COLO668 (cell line): Measurements from ENCODE around the gene NOD2.

ENCODE experiments used
- DNase-seq: peaks from one replicate; lab custom pipeline; 2025; ENCODE audit not compliant: unreplicated experiment; lab: John Stamatoyannopoulos, UW

Gene NOD2

DNA sequence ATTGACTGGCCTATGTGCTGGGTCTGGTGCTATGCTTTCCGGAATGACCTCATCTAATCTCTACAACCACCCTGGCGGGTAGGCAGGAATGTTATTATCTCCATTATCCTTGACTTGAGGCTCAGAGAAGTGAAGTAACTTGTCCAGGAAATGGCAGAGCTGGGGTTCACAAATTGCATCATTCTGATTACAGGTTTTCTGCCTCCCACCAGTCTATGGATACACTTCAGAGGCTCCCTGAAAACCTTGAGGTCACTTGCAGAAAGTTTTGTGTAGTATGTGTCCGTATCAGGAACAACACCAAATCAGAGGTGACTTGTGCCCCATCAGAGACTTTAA is 19.1 kb downstream of the NOD2 start:
- DNase-seq, result no peak

DNA sequence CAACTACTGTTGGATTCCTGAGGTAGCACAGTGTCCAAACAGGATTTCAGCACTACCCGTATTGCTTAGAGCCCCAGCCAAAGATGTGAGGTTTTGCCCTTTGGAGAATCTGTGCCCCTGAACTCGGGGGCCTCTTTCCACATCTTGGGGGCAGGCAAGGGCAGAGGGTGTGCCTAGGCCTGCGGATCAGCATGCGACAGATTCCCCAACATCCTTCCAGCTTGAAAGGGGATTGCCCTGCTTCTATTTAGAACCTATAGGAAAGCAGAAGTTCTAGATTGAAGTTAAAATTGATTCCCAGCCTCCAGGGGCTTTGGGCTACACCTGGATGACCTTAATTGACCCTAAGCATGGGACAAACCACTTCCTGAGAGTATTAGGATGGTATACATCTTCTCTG is 19.6 kb downstream of the NOD2 start:
- DNase-seq, result no peak

DNA sequence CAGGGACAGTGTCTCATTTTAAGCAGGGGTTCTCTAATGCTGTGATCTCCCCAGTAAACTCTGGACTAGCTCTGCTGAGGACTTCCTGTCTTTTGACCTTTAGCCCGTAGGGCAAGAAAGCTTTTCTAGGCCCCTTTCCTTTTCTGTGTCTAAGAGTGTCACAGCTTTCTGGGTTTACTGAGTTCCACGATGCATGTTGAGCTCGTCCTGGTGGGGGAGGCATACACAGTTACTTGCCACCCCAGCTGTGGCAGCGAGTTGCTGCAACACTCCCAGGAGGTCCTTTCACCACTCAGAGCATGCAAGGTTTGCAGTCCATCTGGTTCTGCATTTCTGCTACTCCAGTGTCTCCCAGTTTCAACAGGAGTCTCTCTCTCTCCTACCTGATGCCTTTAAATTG is 23.7 kb downstream of the NOD2 start:
- DNase-seq, result no peak

DNA sequence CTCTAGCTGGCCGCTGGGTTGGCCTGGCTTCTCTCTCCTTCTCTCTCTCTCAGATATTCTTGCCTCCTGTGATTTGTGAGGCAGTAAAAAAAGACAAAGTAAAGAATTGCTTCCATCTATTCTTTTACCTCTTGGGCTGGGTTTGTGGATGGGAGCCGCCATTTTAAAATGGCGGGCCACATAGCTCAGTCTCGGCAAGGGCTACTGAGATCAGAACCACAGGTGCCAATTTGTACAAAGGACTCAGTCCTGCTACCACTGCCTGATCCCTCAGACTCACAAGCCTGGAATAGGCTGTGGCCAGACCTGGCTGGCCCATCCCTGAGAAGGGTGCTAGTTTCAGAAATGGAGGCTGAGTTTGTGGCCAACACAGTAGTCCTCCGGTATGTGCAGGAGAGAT is 24.1 kb downstream of the NOD2 start:
- no peak for DNase-seq

DNA sequence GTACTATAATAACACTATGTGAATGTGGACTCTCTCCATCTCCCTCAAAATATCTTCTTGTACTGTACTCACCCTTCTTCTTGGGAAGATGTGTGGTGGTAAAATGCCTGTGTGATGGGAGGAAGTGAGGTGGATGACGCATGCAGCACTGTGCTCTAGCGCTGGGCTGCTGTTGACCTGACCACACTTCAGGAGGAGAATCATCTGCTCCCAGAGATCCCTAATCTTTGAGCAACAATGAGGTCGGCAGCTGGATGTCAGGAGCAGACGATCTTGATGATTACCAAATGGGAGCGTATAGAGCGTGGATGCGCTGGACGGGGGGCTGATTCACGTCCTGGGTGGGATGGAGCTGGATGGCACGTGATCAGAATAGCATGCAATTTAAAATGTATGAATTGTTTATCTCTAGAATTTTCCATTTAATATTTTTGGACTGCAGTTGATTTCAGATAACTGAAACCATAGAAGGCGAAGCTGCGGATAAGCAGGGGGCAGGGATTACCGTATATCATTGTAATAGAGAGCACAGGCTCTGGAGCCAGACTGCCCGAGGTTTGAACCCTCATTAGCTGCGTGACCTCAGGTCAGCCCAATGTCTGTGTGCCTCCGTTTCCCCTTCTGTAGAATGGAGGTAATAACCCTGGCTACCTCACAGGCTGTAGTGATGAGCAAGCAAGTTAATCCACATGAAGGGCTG is 24.8 kb downstream of the NOD2 start:
- no peak for DNase-seq

DNA sequence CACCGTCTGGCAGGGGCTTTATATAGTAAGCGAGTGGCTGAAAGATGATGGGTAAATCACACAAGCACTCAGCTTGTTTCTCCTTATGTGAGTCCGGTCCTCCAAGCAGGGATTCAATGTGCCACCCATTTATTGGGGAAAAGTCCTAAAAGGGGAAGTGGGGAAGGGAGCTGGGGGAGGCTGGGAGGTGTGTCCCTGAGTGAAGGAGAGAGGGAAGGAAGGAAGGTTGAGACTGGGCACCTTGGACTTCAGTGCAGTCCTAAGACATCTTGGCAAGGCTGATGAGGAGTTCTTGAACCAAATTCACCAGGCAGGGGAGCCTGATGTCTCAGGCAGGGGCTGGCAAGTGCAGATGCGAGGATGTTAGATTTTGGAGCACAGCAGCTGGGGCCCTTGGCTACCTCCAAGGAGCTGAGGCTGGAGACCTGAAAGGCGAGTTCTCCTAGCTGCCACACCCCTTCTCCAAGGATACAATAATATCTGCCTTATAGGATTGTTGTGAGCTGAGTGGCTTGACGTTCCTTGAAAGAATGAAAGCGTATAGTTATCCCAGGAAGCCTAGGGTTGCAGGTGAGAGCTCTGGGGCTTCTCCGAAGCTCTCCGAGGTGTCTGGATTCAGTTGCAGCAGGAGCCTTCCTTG is 25.5 kb downstream of the NOD2 start:
- no peak for DNase-seq

DNA sequence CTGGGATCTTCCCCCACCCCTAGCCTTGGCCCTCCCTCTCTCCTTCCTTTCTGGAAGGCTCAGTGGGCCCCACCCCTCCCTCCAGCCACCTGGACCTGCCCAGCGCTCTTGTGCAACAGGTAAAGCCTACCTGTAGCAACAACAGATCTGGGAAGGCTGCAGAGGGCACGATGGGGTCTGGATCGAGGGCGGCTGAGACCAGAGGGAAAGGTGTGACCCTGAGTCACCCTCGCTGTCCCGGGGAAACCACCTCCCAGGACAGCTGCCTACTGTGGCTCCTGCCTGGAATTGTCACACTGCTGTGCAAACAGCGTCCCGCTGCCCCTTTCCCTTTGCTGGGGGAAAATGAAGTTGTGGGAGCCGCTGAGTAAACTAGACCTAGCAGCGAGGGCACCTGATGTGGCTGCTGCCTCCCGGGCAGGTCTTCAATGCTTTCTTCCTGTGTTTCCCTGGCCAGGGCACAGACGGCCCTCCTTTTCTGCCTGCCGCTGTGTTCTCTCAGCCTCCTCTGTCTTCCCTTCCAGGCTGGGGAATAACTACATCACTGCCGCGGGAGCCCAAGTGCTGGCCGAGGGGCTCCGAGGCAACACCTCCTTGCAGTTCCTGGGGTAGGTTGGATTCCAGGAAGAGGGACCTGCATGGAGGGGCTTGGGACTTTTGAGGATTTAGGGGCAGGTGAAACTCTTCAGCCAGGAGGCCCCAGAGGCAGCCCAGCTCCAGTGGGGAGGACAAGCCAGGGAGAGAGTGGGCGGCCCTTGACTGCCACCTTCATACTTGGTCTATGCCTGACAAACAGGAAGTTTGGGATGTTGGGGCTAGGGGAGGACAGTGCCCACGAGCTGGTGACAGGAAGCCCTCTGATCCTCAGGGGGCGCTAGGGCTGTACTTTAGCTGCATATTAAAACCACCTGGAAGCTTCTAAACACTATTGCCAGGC is 26.3 kb downstream of the NOD2 start:
- DNase-seq, result peak; percentile 12

DNA sequence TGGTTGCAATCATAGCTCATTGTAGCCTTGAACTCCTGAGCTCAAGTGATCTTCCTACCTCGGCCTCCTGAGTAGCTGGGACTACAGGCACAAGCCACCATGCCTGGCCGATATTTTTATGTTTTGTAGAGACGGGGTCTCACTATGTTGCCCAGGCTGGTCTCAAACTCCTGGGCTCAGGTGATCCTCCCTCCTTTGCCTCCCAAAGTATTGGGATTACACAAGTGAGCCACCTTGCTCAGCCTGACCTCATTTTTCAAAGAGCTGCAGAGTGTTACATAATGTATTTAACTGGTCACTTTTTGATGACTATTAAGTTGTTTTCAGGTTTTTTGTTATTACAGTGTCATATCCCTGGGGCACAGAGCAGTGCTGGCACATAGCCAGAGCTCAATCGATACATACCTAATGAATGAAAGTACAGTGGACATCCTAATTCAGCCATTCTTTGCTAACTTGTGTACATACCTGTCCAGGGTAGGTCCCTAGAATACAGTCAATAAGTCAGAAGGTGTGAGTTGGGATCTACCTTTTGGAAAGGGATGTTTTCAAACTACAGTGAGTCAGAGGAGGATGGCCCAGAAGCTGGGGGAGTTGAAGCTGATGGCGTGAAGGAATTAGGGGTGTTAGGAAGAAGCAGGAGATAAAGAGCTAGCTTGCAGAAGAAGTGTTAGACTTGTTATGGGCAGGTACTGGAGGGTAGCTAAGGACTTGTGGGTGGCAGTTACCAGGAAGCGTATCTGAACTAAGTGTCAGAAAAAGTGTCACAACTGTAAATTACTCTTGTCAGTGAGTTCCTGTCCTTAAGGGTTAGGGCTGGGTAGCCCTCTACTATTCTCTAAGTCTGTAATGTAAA is 28.4 kb downstream of the NOD2 start:
- no peak for DNase-seq

DNA sequence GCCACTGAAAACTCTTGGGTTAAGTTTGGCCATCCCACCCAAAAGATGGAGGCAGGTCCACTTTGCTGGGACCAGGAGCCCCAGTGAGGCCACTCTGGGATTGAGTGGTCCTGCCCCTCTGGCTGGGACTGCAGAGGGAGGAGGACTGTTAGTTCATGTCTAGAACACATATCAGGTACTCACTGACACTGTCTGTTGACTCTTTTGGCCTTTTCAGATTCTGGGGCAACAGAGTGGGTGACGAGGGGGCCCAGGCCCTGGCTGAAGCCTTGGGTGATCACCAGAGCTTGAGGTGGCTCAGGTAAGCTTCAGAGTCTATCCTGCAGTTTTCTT is 29.0 kb downstream of the NOD2 start:
- no peak for DNase-seq

DNA sequence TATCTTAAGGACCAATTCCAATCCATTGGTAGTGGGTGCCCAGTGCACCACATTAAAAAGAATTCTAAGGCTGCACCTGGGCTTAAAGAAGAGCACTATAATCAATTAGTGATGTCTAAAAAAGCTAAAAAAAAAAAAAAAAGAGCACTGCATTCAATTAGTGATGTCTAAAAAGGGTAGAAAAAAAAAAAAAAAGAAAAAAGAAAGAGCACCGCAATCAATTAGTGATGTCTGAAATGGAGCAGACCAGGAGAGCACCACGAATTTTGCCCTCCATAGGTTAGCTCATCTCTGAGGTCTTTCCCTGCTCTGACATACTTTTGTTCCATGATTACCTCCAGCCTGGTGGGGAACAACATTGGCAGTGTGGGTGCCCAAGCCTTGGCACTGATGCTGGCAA is 29.6 kb downstream of the NOD2 start:
- DNase-seq, result no peak

DNA sequence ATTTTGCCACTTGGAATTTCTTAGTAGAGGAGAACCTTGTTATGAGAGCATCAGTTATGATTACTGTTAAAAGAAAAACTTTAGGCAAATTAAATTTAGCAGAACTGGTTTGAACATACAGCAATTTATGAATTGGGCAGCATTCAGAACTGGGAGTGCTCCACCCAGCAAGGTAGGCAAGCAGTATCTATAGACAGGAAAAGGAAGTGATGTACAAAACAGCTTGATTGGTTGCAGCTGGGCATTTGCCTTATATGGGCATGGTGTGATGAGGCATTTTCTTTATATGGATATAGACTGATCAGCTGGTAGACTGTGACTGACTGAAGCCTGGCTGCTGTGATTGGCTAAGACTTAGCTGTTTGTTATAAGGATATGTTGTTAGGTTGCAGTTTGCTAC is 30.9 kb downstream of the NOD2 start:
- no peak for DNase-seq

DNA sequence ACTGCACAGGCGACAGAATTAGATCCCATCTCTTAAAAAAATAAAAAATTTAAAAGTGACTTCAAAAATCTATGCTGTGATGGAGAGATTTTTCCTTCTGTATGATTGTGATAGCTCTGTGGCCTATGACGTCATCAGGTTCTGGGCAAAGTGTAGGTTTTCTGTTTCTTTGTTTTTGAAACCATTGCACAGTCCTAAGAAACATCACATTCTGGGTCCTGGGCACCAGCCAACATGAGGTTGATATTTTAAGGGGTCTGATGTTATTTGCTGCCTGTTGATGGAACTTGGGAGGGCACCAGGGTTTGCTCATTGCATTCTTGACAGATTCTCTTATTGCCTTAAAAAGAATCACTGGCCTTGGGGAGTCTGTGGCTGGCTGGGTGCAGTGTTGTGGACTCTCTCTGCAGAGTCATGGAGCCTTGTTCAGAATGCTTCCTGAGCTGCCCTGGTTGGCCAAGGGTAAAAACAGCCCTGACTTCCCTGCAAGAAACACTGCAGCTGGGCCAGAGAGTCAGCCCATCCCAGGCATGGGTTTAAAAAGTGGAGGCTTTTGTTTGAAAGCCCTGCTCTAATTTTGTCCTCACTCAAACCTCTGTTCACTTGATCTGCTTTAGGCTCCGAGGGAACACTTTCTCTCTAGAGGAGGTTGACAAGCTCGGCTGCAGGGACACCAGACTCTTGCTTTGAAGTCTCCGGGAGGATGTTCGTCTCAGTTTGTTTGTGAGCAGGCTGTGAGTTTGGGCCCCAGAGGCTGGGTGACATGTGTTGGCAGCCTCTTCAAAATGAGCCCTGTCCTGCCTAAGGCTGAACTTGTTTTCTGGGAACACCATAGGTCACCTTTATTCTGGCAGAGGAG is 38.0 kb downstream of the NOD2 start:
- DNase-seq, result no peak

DNA sequence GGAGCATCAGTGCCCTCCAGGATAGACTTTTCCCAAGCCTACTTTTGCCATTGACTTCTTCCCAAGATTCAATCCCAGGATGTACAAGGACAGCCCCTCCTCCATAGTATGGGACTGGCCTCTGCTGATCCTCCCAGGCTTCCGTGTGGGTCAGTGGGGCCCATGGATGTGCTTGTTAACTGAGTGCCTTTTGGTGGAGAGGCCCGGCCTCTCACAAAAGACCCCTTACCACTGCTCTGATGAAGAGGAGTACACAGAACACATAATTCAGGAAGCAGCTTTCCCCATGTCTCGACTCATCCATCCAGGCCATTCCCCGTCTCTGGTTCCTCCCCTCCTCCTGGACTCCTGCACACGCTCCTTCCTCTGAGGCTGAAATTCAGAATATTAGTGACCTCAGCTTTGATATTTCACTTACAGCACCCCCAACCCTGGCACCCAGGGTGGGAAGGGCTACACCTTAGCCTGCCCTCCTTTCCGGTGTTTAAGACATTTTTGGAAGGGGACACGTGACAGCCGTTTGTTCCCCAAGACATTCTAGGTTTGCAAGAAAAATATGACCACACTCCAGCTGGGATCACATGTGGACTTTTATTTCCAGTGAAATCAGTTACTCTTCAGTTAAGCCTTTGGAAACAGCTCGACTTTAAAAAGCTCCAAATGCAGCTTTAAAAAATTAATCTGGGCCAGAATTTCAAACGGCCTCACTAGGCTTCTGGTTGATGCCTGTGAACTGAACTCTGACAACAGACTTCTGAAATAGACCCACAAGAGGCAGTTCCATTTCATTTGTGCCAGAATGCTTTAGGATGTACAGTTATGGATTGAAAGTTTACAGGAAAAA is 38.8 kb downstream of the NOD2 start:
- no peak for DNase-seq

DNA sequence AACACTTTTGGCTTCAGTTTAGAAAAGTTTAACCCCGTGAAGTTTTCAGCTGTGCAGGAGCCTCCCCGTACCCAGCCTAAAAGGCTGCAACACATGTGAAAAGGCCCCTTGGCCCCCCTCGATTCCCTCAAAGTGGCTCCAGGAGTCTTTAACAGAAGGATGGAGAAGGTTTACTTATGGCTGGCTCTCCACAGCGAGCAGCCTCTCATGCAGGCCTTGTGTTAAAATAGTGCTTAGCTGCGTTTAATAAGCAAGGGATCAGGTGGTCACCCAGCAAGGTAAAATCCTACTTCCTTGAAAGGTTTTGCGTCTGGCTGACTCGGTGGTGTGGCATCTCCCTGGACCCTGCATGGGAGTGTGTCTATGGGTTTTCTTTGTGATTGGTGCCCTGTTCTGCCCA is 40.1 kb downstream of the NOD2 start:
- no peak for DNase-seq

DNA sequence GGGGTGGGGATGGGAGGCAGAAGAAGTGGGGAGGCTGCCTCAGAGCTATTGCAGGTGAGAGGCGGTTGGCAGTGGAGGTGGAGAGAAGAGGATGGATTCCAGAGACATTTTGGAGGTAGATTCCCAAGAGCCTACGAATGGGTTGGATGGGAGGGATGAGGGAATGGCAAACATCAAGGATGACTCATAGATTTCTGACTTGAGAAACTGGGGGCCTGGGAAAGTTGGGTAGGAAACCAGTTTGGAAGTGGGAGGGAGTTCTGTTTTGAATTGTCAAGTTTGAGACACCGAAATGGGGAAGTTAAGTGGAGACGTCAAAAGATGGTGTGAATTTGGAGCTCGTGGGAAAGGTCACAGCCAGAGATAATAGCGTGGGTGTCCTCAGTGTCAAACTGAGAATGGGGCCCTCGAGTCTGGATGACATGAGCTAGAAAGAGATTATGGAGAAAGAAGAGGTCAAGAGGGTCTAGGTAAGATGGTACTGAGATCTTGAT is 42.3 kb downstream of the NOD2 start:
- DNase-seq, result no peak

DNA sequence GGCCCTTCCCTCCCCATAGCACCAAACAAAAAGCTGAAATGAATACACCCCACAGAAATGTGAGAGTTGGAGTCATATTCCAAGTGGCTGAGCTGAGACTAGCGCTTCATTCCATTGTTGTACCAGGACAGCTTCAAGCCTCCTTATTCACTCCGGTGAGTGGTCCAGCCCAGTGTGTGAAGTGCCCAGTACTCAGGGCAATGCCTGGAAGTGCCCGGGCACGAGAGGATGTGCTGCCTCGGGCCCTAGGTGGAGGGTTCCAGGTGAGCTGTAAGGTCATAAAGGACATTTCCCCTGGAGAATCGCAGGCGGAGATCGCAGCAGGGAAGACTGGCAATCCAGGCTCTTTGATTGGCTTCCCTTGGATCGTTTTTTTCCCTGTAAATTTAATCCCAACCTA is 43.0 kb downstream of the NOD2 start:
- no peak for DNase-seq

DNA sequence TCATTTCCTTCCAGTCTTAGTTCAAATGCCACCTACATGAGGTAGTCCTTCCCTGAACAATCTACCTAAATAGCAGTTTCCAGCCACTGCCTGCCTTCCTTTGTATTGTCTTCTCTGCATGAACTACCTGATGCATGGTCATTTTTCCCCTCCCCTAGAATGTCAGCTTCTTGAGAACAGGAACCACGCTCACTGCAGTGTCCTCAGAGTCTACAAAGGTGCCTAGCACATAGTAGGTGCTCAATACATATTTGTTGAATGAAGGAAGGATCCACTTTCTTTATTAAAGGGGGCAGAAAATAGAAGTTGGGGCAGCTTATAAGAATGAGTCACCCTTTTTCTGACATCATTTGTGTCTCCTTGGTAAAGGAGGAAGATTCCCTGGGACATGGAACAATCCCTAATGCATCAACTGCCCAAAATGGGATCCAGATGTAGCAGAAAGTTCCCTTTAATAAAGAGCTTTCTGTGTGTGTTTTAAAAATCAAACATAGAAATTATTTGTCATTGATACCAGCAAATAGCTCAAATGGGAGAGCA is 44.1 kb downstream of the NOD2 start:
- DNase-seq, result no peak

DNA sequence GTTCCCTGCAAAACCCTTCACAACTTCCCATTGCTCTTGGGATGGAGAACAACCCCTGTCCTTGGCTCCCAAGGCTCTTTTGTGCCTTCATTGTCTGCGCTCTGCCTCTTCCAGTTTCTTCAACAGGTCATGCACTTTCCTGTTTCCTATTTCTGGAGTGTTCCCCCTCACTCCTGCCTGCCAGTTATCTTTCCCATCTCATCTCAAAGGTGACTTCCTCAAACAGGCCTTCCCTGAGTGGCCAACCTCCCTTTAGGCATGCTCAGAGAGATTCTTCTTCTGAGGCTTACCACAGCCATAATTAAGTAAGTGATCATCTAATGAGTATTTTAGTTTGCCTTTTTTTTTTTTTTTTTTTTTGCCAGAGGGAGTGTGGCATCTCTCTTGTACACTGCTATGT is 45.6 kb downstream of the NOD2 start:
- no peak for DNase-seq

DNA sequence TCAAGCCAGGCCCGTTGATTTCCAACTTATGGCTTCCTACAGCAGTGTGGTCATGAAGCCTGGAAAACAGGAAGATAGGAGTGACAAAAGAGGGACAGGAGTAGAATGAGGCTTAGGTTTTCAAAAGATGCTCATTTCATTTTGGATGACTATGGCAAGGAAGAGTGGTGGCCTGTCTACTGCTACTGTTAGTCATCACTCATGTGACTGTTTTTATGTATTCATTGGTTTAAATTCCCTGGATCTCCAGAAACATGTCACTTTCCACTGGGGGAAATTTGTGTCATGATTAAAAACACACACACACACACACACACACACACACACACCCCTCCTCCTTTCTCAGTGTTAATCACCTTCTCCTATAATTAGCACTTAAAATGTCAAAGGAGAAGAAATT is 47.3 kb downstream of the NOD2 start:
- no peak for DNase-seq
